Measurements from ENCODE around the gene SUMF2.
"Not testable (repeated sequence)": the region's sequence is repeated elsewhere in the genome, so short reads cannot be mapped to it uniquely, and the experiment has no call there.

Gene SUMF2

DNA sequence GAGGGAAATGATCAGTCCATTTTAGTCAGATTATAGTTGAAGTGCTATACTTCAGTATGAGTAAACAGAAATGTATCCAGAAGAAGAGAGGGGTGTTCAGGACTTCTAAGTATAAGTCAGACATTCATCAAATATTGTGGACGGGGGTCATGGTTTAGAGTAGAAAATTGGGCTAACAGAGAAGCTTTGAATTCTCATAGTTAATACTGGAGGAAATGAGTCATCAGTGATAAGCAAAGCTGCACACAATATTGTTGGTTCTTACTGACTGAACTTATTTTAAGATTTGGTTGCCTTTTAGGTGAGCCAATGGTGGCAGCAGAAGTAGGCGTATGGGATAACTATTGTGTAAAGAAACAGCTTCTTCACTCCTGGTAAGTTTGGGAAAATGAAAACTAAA, 1.7 kb upstream of the SUMF2 start:
- peaks cover 47 to 55% (median 54%) of the 10 kb centered on the region in 3 donors for H3K36me3 ChIP-seq
- H3K4me1 ChIP-seq = peaks cover 0 to 18% (median 2%) of the 10 kb centered on the region in 4 donors
- peak overlapping the region in 1 of 2 donors; percentile 91 for H3K27ac ChIP-seq
- no peaks in the 10 kb centered on the region for H3K9me3 ChIP-seq
- H3K27me3 ChIP-seq = no peaks in the 10 kb centered on the region
- H3K4me3 ChIP-seq = no peak overlapping the region
- intact Hi-C loops (cut with DNase I; ENCODE audit: low total_unique reads) = no loop called here
- TF ChIP-seq, protein P1, sequence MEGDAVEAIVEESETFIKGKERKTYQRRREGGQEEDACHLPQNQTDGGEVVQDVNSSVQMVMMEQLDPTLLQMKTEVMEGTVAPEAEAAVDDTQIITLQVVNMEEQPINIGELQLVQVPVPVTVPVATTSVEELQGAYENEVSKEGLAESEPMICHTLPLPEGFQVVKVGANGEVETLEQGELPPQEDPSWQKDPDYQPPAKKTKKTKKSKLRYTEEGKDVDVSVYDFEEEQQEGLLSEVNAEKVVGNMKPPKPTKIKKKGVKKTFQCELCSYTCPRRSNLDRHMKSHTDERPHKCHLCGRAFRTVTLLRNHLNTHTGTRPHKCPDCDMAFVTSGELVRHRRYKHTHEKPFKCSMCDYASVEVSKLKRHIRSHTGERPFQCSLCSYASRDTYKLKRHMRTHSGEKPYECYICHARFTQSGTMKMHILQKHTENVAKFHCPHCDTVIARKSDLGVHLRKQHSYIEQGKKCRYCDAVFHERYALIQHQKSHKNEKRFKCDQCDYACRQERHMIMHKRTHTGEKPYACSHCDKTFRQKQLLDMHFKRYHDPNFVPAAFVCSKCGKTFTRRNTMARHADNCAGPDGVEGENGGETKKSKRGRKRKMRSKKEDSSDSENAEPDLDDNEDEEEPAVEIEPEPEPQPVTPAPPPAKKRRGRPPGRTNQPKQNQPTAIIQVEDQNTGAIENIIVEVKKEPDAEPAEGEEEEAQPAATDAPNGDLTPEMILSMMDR (IDR thresholded peaks at IDR 0.05) = no peak
- DNase-seq = no peak

DNA sequence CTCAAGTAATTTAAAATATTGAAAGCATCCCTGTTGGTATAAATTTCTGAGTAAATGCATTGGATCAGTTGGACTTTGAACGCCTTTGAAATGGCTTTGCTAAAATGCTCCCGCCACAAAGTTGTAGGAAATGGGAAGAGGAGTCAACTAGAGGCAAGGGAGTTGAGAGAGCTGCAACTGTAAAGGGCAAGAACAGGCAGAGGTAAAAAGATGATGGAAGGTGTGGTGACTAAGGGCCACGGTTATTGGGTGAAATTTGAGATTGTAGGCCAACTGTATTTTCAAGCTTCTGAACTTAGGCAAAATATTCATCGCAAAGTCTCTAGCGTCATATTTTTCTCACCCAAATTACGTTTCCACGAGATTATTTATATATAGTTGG, 595 bp upstream of the SUMF2 start:
- intact Hi-C loops (cut with DNase I; ENCODE audit: low total_unique reads) = no loop called here
- Histone ChIP-seq H3K9me3 (no peaks in the 10 kb centered on the region), H3K4me1 (peaks cover 0 to 18% (median 2%) of the 10 kb centered on the region in 4 donors), H3K36me3 (peaks cover 38 to 48% (median 44%) of the 10 kb centered on the region in 3 donors), H3K27me3 (no peaks in the 10 kb centered on the region), H3K4me3 (peak overlapping the region; percentile 77 to 95), H3K27ac (peak overlapping the region; percentile 91)
- TF ChIP-seq, protein P1 (IDR thresholded peaks at IDR 0.05) = no peak
- no peak for DNase-seq

DNA sequence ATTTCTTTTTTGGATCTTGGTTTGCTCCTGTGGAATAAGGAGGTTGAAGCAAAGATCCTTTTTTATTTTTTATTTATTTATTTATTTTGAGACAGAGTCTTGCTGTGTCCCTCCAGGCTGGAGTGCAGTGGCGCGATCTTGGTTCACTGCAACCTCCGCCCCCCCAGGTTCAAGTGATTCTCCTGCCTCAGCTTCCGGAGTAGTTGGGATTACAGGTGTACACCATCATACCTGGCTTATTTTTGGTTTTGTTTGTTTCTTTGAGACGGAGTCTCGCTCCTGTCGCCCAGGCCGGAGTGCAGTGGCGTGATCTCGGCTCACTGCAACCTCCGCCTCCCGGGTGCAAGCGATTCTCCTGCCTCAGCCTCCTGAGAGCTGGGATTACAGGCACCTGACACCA, 2.3 kb downstream of the SUMF2 start:
- H3K4me3 ChIP-seq; H3K27ac ChIP-seq; DNase-seq; H3K9me3 ChIP-seq; H3K27me3 ChIP-seq; intact Hi-C loops (cut with DNase I; ENCODE audit: low total_unique reads): not testable (repeated sequence)
- peaks cover 0 to 18% (median 2%) of the 10 kb centered on the region in 4 donors for H3K4me1 ChIP-seq
- peaks cover 39 to 48% (median 47%) of the 10 kb centered on the region in 3 donors for H3K36me3 ChIP-seq

DNA sequence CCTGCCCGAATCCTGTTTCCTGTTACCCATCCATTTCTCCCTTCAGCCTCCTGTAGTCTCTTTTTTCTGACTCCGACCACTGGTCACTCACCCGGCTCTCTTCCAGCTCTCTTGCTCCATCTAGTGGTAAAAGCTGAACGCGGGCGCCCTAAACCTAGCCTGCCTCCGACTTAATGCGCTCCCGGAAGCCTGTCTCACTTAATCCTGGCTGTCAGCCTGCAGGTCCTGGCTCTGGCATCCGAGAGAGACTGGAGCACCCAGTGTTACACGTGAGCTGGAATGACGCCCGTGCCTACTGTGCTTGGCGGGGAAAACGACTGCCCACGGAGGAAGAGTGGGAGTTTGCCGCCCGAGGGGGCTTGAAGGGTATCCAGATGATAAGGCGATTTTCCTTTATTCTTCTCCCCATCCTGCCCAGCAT, 10.3 kb downstream of the SUMF2 start:
- peak overlapping the region; percentile 59 to 66 for H3K27ac ChIP-seq
- H3K27me3 ChIP-seq = no peaks in the 10 kb centered on the region
- no peaks in the 10 kb centered on the region for H3K9me3 ChIP-seq
- DNase-seq = peak; percentile 82 to 95
- TF ChIP-seq, protein P1 (IDR thresholded peaks at IDR 0.05) = peak; percentile 86 to 91
- H3K4me3 ChIP-seq = no peak overlapping the region
- intact Hi-C loops (cut with DNase I; ENCODE audit: low total_unique reads) = loop anchor here (5.0 kb wide), 1 partner anchor 72 kb away; no protein-coding TSS in a partner anchor
- peaks cover 0 to 26% (median 19%) of the 10 kb centered on the region in 4 donors for H3K4me1 ChIP-seq
- peaks cover 15 to 49% (median 27%) of the 10 kb centered on the region in 3 donors for H3K36me3 ChIP-seq

DNA sequence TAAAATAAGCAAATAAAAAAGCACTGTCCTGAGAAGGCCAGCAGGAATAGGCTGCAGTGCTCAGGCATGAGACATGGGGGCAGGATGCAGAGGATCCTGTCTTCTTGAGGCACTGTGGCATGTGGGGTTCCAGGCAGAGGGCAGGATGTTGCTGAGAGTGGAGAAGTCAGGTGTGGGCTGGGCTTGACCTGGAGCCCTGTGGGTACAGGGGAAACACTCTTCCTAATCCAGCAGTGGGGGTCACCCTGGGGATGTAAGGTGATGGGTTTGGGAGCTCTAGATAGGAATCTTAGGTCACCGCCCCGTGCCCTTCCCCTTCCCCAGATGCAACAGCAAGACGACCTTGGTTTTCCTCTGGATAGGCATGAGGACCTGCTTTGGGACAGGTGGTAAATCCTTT, 13.6 kb downstream of the SUMF2 start:
- Histone ChIP-seq H3K9me3 (no peaks in the 10 kb centered on the region), H3K4me1 (peaks cover 0 to 46% (median 43%) of the 10 kb centered on the region in 4 donors), H3K36me3 (peaks cover 0 to 38% (median 11%) of the 10 kb centered on the region in 3 donors), H3K27ac (peak overlapping the region; percentile 81 to 89), H3K4me3 (no peak overlapping the region), H3K27me3 (no peaks in the 10 kb centered on the region)
- TF ChIP-seq, protein P1 (IDR thresholded peaks at IDR 0.05) = no peak
- no peak for DNase-seq
- intact Hi-C loops (cut with DNase I; ENCODE audit: low total_unique reads) = no loop called here

DNA sequence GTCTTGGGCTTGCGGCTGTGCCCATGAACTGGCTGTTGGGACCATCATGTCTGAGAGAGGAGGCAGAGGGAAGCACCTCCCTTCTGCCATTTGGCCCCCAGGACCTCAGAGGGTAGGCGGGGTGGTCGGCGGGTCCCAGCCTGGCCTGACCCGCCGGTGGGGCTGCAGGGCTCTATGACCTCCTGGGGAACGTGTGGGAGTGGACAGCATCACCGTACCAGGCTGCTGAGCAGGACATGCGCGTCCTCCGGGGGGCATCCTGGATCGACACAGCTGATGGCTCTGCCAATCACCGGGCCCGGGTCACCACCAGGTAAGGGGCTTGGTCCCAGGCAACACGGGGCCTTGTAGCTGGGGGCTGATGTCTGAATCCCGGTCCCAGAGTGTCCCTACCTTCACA, 14.1 kb downstream of the SUMF2 start:
- TF ChIP-seq, protein P1 (IDR thresholded peaks at IDR 0.05) = no peak
- H3K4me3 ChIP-seq = no peak overlapping the region
- peaks cover 0 to 33% (median 11%) of the 10 kb centered on the region in 3 donors for H3K36me3 ChIP-seq
- peaks cover 0 to 49% (median 46%) of the 10 kb centered on the region in 4 donors for H3K4me1 ChIP-seq
- intact Hi-C loops (cut with DNase I; ENCODE audit: low total_unique reads) = no loop called here
- no peaks in the 10 kb centered on the region for H3K27me3 ChIP-seq
- DNase-seq = no peak
- H3K27ac ChIP-seq = peak overlapping the region; percentile 81 to 89
- no peaks in the 10 kb centered on the region for H3K9me3 ChIP-seq

Measured in tibial artery (tissue), 4 donors.